Ascending aorta (tissue), 2 donors: ENCODE measurements around the gene CLEC3B. TPM values are rescaled to one million over a fixed set of nuclear protein-coding genes. Genes with fewer than 3 reads are reported as not detected.
"Not testable (repeated sequence)": the region's sequence is repeated elsewhere in the genome, so short reads cannot be mapped to it uniquely, and the experiment has no call there.

Source experiments
- DNase-seq, 2 donors: peaks; one replicate each; pipeline ENCODE4 v3.0.0-alpha.2; 2019; ENCODE audit warnings: low spot score in 2 of 2
- H3K27ac ChIP-seq, 2 donors: fragments of 200-600 bp; sonication (generic); one replicate each; pipeline ENCODE4 v1.5.1; 2016 to 2017; ENCODE audit warnings: mild to moderate bottlenecking in 1 of 2
- H3K27me3 ChIP-seq: fragments of 200-600 bp; sonication (generic); one replicate; pipeline ENCODE4 v1.5.1; 2017
- H3K36me3 ChIP-seq, 2 donors: fragments of 200-600 bp; sonication (generic); one replicate each; pipeline ENCODE4 v1.5.1; 2016
- H3K4me1 ChIP-seq, 2 donors: fragments of 200-600 bp; sonication (generic); one replicate each; pipeline ENCODE4 v1.5.1; 2016 to 2017; ENCODE audit warnings: mild to moderate bottlenecking in 1 of 2
- H3K4me3 ChIP-seq, 2 donors: fragments of 200-600 bp; sonication (generic); one replicate each; pipeline ENCODE4 v1.5.1; 2016 to 2017; ENCODE audit warnings: mild to moderate bottlenecking in 1 of 2
- H3K9me3 ChIP-seq, 2 donors: fragments of 200-600 bp; sonication (generic); one replicate each; pipeline ENCODE4 v1.5.1; 2016
- CTCF ChIP-seq, 3 experiments: fragments of 200-600 bp in 2 of 3; fragments of 450-650 bp in 1 of 3; sonication (generic) in 2 of 3; IDR thresholded peaks; one replicate each; pipeline ENCODE4 v1.5.1; 2016 to 2019; ENCODE audit warnings: antibody characterized with exemption in 3 of 3, mild to moderate bottlenecking in 1 of 3, moderate library complexity in 1 of 3
- intact Hi-C: fragments of 100-400 bp; cut with DNase I; formaldehyde crosslinking; loops from one replicate; pipeline ENCODE4 v1.15.1; 2023
- total RNA-seq: library from RNA; depleted of rRNA; stranded (reverse); fragments of >200 nt; gene quantifications from one replicate; pipeline ENCODE4 v1.1.0, GENCODE V29; 2016

The CLEC3B gene
- total RNA-seq, 1 donor from 2014 or later, result 130 TPM

GRCh38 chr3:45043728-45044299, 17.7 kb downstream of the CLEC3B start:
- H3K36me3 ChIP-seq, result no peaks in the 10 kb centered on the region
- no peak for DNase-seq
- H3K27me3 ChIP-seq, result no peaks in the 10 kb centered on the region
- peak overlapping the region; percentile 9 to 64 for H3K27ac ChIP-seq
- no peaks in the 10 kb centered on the region for H3K4me1 ChIP-seq
- no peaks in the 10 kb centered on the region for H3K9me3 ChIP-seq
- H3K4me3 ChIP-seq, result no peak overlapping the region
- TF ChIP-seq CTCF (IDR thresholded peaks at IDR 0.05), result peak in 2 of 3 experiments; percentile 14 to 38
- intact Hi-C loops, result loop anchor here (5.0 kb wide), 1 partner anchor 68 kb away; no protein-coding TSS in a partner anchor

- no peaks in the 10 kb centered on the region for H3K27me3 ChIP-seq
- no peak overlapping the region for H3K4me3 ChIP-seq
- intact Hi-C loops, result no loop called here
- TF ChIP-seq CTCF (IDR thresholded peaks at IDR 0.05), result no peak
- DNase-seq, result no peak
- H3K4me1 ChIP-seq, result no peaks in the 10 kb centered on the region
- no peak overlapping the region for H3K27ac ChIP-seq
- H3K36me3 ChIP-seq, result no peaks in the 10 kb centered on the region
- no peaks in the 10 kb centered on the region for H3K9me3 ChIP-seq
Observed at GRCh38 chr3:45048244-45048643, 22.1 kb downstream of the CLEC3B start.

- H3K36me3 ChIP-seq, result no peaks in the 10 kb centered on the region
- no peak overlapping the region for H3K4me3 ChIP-seq
- H3K9me3 ChIP-seq, result no peaks in the 10 kb centered on the region
- no peak for DNase-seq
- H3K27me3 ChIP-seq, result no peaks in the 10 kb centered on the region
- no peak overlapping the region for H3K27ac ChIP-seq
- H3K4me1 ChIP-seq, result no peaks in the 10 kb centered on the region
- intact Hi-C loops, result no loop called here
- TF ChIP-seq CTCF (IDR thresholded peaks at IDR 0.05), result no peak
Observed at GRCh38 chr3:45049807-45050206, 23.7 kb downstream of the CLEC3B start.

- Histone ChIP-seq H3K4me1 (peaks cover 5 to 7% of the 10 kb centered on the region in 2 donors), H3K9me3 (no peaks in the 10 kb centered on the region), H3K36me3 (no peaks in the 10 kb centered on the region), H3K27ac (no peak overlapping the region), H3K4me3 (no peak overlapping the region), H3K27me3 (no peaks in the 10 kb centered on the region)
- TF ChIP-seq CTCF (IDR thresholded peaks at IDR 0.05), result no peak
- no peak for DNase-seq
- intact Hi-C loops, result no loop called here
Observed at GRCh38 chr3:45051685-45052084, 25.6 kb downstream of the CLEC3B start.

GRCh38 chr3:45053805-45054195, 27.7 kb downstream of the CLEC3B start:
- H3K9me3 ChIP-seq, H3K27me3 ChIP-seq, H3K36me3 ChIP-seq, H3K27ac ChIP-seq, intact Hi-C loops, H3K4me3 ChIP-seq, DNase-seq: not testable (repeated sequence)
- peaks cover 5 to 12% of the 10 kb centered on the region in 2 donors for H3K4me1 ChIP-seq

GRCh38 chr3:45054196-45054857, 28.2 kb downstream of the CLEC3B start:
- no peak for TF ChIP-seq CTCF (IDR thresholded peaks at IDR 0.05)
- no peaks in the 10 kb centered on the region for H3K27me3 ChIP-seq
- no peak overlapping the region for H3K4me3 ChIP-seq
- intact Hi-C loops, result no loop called here
- no peak for DNase-seq
- no peaks in the 10 kb centered on the region for H3K36me3 ChIP-seq
- H3K9me3 ChIP-seq, result no peaks in the 10 kb centered on the region
- peaks cover 5 to 12% of the 10 kb centered on the region in 2 donors for H3K4me1 ChIP-seq
- H3K27ac ChIP-seq, result peak overlapping the region in 1 of 2 donors; percentile 59
